ENCODE results near the gene FAM53C. TPM values are rescaled to one million over a fixed set of nuclear protein-coding genes. Genes with fewer than 3 reads are reported as not detected.

The FAM53C gene
- 45.6 and 45.7 TPM in 2 replicates for total RNA-seq
- long read RNA-seq, full-length matches to known transcripts: 8 of 39 reads
- long read RNA-seq, partial matches to known transcripts: 27 of 39 reads
- long read RNA-seq, other reads (novel, unspliced or antisense): 4 of 39 reads

GRCh38 chr5:138337685-138338410 is at the start of gene FAM53C:
TSS of gene FAM53C (plus strand) at chr5:138338266. CDS start at chr5:138341336, 3,070 bp downstream.
- H3K36me3 Mint-ChIP-seq (ENCODE audit: unreplicated experiment): peaks cover 15% of the 10 kb centered on the region
- H3K4me1 Mint-ChIP-seq (ENCODE audit: unreplicated experiment): peaks cover 35% of the 10 kb centered on the region
- TF ChIP-seq, protein P1, sequence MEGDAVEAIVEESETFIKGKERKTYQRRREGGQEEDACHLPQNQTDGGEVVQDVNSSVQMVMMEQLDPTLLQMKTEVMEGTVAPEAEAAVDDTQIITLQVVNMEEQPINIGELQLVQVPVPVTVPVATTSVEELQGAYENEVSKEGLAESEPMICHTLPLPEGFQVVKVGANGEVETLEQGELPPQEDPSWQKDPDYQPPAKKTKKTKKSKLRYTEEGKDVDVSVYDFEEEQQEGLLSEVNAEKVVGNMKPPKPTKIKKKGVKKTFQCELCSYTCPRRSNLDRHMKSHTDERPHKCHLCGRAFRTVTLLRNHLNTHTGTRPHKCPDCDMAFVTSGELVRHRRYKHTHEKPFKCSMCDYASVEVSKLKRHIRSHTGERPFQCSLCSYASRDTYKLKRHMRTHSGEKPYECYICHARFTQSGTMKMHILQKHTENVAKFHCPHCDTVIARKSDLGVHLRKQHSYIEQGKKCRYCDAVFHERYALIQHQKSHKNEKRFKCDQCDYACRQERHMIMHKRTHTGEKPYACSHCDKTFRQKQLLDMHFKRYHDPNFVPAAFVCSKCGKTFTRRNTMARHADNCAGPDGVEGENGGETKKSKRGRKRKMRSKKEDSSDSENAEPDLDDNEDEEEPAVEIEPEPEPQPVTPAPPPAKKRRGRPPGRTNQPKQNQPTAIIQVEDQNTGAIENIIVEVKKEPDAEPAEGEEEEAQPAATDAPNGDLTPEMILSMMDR (IDR thresholded peaks at IDR 0.05): no peak
- peak within 1 kb of the TSS; percentile 93 for H3K4me3 Mint-ChIP-seq (ENCODE audit: unreplicated experiment)
- no peaks in the 10 kb centered on the region for H3K27me3 Mint-ChIP-seq (ENCODE audit: unreplicated experiment)
- DNase-seq (ENCODE audit: extremely low spot score, unreplicated experiment): peak; percentile 97
- H3K27ac Mint-ChIP-seq (ENCODE audit: unreplicated experiment): peak within 1 kb of the TSS; percentile 99
- H3K9me3 Mint-ChIP-seq (ENCODE audit: unreplicated experiment): no peaks in the 10 kb centered on the region

GRCh38 chr5:138289296-138289695 is 48.8 kb upstream of the FAM53C start:
- H3K9me3 Mint-ChIP-seq (ENCODE audit: unreplicated experiment): no peaks in the 10 kb centered on the region
- H3K4me3 Mint-ChIP-seq (ENCODE audit: unreplicated experiment): no peak overlapping the region
- DNase-seq (ENCODE audit: extremely low spot score, unreplicated experiment): no peak
- no peaks in the 10 kb centered on the region for H3K27me3 Mint-ChIP-seq (ENCODE audit: unreplicated experiment)
- no peaks in the 10 kb centered on the region for H3K36me3 Mint-ChIP-seq (ENCODE audit: unreplicated experiment)
- no peaks in the 10 kb centered on the region for H3K4me1 Mint-ChIP-seq (ENCODE audit: unreplicated experiment)
- TF ChIP-seq, protein P1 (IDR thresholded peaks at IDR 0.05): no peak
- H3K27ac Mint-ChIP-seq (ENCODE audit: unreplicated experiment): no peak overlapping the region

DNA sequence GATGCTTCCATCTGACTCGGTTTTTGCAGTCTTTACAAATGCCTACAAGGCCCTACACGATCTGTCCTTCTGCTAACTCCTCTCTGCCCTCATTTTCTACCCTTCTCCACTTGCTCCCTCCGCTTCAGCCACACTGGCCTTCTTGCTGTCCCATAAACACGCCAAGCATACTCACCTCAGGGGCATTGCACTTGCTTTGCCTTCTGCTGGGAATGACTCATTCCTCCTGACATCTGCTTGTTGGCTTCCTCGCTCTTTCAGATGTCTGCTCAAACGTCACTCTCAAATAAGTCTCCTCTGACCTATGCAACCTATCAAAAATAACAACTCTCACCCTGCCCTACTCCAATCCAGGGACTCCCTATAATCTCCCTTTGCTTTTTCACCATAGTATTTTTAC is 34.7 kb upstream of the FAM53C start:
- TF ChIP-seq, protein P1 (IDR thresholded peaks at IDR 0.05): no peak
- peaks cover 16% of the 10 kb centered on the region for H3K36me3 Mint-ChIP-seq (ENCODE audit: unreplicated experiment)
- H3K4me3 Mint-ChIP-seq (ENCODE audit: unreplicated experiment): no peak overlapping the region
- peaks cover 10% of the 10 kb centered on the region for H3K9me3 Mint-ChIP-seq (ENCODE audit: unreplicated experiment)
- no peaks in the 10 kb centered on the region for H3K27me3 Mint-ChIP-seq (ENCODE audit: unreplicated experiment)
- H3K27ac Mint-ChIP-seq (ENCODE audit: unreplicated experiment): no peak overlapping the region
- no peak for DNase-seq (ENCODE audit: extremely low spot score, unreplicated experiment)
- no peaks in the 10 kb centered on the region for H3K4me1 Mint-ChIP-seq (ENCODE audit: unreplicated experiment)

- Mint-ChIP-seq H3K27me3 (ENCODE audit: unreplicated experiment) (no peaks in the 10 kb centered on the region), H3K9me3 (ENCODE audit: unreplicated experiment) (no peaks in the 10 kb centered on the region), H3K4me3 (ENCODE audit: unreplicated experiment) (no peak overlapping the region), H3K4me1 (ENCODE audit: unreplicated experiment) (no peaks in the 10 kb centered on the region), H3K36me3 (ENCODE audit: unreplicated experiment) (peaks cover 2% of the 10 kb centered on the region), H3K27ac (ENCODE audit: unreplicated experiment) (no peak overlapping the region)
- TF ChIP-seq, protein P1 (IDR thresholded peaks at IDR 0.05): no peak
- DNase-seq (ENCODE audit: extremely low spot score, unreplicated experiment): no peak
These were observed 32.3 kb upstream of the FAM53C start for GRCh38 chr5:138305797-138306196.

DNA sequence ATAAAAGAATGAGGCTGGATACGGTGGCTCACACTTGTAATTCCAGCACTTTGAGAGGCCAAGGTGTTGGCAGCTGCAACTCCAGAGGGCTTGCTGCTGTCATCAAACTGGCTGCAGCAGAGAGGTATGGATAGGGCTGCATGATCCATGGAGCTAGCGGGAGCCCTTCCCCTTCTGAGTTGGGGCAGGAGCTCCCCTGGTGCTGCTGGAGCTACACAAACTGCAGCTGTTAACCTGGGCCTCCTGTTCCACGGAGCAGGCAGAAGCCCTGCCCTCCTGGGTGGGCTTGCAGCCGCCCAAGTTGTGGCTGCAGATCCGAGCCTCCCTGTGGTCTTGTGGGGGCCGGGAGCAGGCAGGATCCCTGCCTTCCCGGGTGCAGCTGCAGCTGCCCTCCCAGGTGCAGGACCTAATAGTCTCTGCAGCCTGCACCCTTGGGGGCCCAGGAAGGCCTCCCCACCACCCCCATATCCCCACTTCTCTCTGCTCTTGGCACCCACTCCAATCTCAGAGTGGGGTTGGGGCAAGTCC is 22.3 kb upstream of the FAM53C start:
- no peak for DNase-seq (ENCODE audit: extremely low spot score, unreplicated experiment)
- no peaks in the 10 kb centered on the region for H3K4me1 Mint-ChIP-seq (ENCODE audit: unreplicated experiment)
- H3K27me3 Mint-ChIP-seq (ENCODE audit: unreplicated experiment): no peaks in the 10 kb centered on the region
- H3K27ac Mint-ChIP-seq (ENCODE audit: unreplicated experiment): no peak overlapping the region
- H3K36me3 Mint-ChIP-seq (ENCODE audit: unreplicated experiment): no peaks in the 10 kb centered on the region
- TF ChIP-seq, protein P1 (IDR thresholded peaks at IDR 0.05): no peak
- no peaks in the 10 kb centered on the region for H3K9me3 Mint-ChIP-seq (ENCODE audit: unreplicated experiment)
- no peak overlapping the region for H3K4me3 Mint-ChIP-seq (ENCODE audit: unreplicated experiment)
